HFF-Myc (cell line): ENCODE measurements around the gene ICAM4.
"Not testable (repeated sequence)": the region's sequence is repeated elsewhere in the genome, so short reads cannot be mapped to it uniquely, and the experiment has no call there.

Source experiments
- DNase-seq: peaks from one replicate; pipeline ENCODE4 v3.0.0-alpha.2; 2011; ENCODE audit warnings: low read depth; ENCODE audit errors: extremely low read depth
- H3K4me3 ChIP-seq: replicated peaks from 2 replicates; pipeline ENCODE4 v1.5.1; 2011; ENCODE audit warnings: low read depth, mild to moderate bottlenecking, control low read depth, low read length
- TF ChIP-seq, protein P1 (sequence below): IDR thresholded peaks from 2 replicates; pipeline ENCODE4 v1.5.1; 2012; ENCODE audit warnings: mild to moderate bottlenecking, low read depth, low read length, control low read depth; ENCODE audit errors: missing control alignments

The ICAM4 gene

DNA sequence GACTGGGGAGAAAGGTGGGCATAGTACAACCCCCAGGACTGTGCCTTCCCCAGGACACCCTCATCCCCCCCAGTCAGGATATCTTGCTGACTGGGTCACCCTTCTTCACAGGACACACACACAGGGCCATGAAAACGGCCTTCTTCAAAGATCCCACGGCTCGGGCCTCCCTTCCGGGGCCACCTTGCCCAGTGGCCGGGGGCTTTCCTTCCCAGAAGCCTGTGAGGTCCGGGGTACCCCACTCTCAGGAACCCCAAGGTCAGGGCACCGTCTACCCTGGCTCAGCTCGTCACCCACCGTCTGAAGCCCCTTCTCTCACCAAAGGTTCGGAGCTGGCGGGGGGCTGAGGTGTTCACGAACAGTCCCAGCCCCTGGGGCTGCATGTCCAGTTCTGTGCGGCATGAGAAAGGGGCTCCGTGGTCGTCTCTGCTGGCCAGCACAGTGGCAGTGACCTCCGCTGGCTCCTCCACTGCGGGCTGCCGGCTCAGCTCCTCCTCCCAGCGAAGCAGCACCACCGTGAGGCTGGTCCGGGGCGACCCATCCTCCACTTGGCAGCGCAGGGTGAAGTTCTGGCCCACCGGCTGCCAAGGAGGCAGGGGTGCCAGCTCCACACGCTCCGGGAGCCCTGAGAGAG lies 48.7 kb downstream of the ICAM4 start:
- TF ChIP-seq, protein P1, sequence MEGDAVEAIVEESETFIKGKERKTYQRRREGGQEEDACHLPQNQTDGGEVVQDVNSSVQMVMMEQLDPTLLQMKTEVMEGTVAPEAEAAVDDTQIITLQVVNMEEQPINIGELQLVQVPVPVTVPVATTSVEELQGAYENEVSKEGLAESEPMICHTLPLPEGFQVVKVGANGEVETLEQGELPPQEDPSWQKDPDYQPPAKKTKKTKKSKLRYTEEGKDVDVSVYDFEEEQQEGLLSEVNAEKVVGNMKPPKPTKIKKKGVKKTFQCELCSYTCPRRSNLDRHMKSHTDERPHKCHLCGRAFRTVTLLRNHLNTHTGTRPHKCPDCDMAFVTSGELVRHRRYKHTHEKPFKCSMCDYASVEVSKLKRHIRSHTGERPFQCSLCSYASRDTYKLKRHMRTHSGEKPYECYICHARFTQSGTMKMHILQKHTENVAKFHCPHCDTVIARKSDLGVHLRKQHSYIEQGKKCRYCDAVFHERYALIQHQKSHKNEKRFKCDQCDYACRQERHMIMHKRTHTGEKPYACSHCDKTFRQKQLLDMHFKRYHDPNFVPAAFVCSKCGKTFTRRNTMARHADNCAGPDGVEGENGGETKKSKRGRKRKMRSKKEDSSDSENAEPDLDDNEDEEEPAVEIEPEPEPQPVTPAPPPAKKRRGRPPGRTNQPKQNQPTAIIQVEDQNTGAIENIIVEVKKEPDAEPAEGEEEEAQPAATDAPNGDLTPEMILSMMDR = no peak
- DNase-seq = no peak
- H3K4me3 ChIP-seq = no peak overlapping the region

GRCh38 chr19:10336725-10337124 lies 50.0 kb downstream of the ICAM4 start:
- not testable (repeated sequence) for H3K4me3 ChIP-seq, DNase-seq
